GM06990 (cell line): ENCODE measurements around the gene TM7SF2.
"Not testable (repeated sequence)": the region's sequence is repeated elsewhere in the genome, so short reads cannot be mapped to it uniquely, and the experiment has no call there.

Experiments used
- DNase-seq: peaks from one replicate; pipeline ENCODE4 v3.0.0-alpha.2; 2011; ENCODE audit not compliant: insufficient read length; ENCODE audit errors: extremely low read depth
- H3K27me3 ChIP-seq: replicated peaks from 2 replicates; pipeline ENCODE4 v1.6.0; 2011; ENCODE audit warnings: low read length; ENCODE audit not compliant: control insufficient read depth, insufficient read depth
- H3K36me3 ChIP-seq: 2 replicates; pipeline ENCODE4 v1.5.1; 2011; ENCODE audit warnings: low read length; ENCODE audit not compliant: control insufficient read depth, insufficient read depth
- H3K4me3 ChIP-seq: replicated peaks from 2 replicates; pipeline ENCODE4 v1.5.1; 2011; ENCODE audit warnings: low read depth, mild to moderate bottlenecking, control low read depth, low read length
- CTCF ChIP-seq: IDR thresholded peaks from 2 replicates; pipeline ENCODE4 v1.5.1; 2011; ENCODE audit warnings: low read length, control low read depth, mild to moderate bottlenecking, inconsistent platforms; ENCODE audit not compliant: insufficient read depth, poor library complexity, severe bottlenecking

Gene TM7SF2

GRCh38 chr11:65118097-65118837 is 6.6 kb downstream of the TM7SF2 start:
- no peak for TF ChIP-seq CTCF
- H3K4me3 ChIP-seq, result no peak overlapping the region
- no peaks in the 10 kb centered on the region for H3K27me3 ChIP-seq
- H3K36me3 ChIP-seq, result peaks cover 20% of the 10 kb centered on the region
- no peak for DNase-seq

- not testable (repeated sequence) for H3K27me3 ChIP-seq, DNase-seq, H3K4me3 ChIP-seq
- peaks cover 20% of the 10 kb centered on the region for H3K36me3 ChIP-seq
Measured at GRCh38 chr11:65118891-65119669, 7.4 kb downstream of the TM7SF2 start.

GRCh38 chr11:65119670-65119995 is 8.0 kb downstream of the TM7SF2 start:
- Histone ChIP-seq H3K4me3 (no peak overlapping the region), H3K27me3 (no peaks in the 10 kb centered on the region), H3K36me3 (peaks cover 22% of the 10 kb centered on the region)
- no peak for DNase-seq
- TF ChIP-seq CTCF, result no peak

- TF ChIP-seq CTCF, result no peak
- Histone ChIP-seq H3K27me3 (no peaks in the 10 kb centered on the region), H3K4me3 (peak overlapping the region; percentile 92), H3K36me3 (peaks cover 26% of the 10 kb centered on the region)
- no peak for DNase-seq
Measured at GRCh38 chr11:65120831-65121230, 9.2 kb downstream of the TM7SF2 start.

GRCh38 chr11:65121447-65121864 is 9.8 kb downstream of the TM7SF2 start:
- H3K4me3 ChIP-seq, result peak overlapping the region; percentile 92
- TF ChIP-seq CTCF, result no peak
- peaks cover 31% of the 10 kb centered on the region for H3K36me3 ChIP-seq
- H3K27me3 ChIP-seq, result no peaks in the 10 kb centered on the region
- no peak for DNase-seq

- peak; percentile 98 for DNase-seq
- no peaks in the 10 kb centered on the region for H3K27me3 ChIP-seq
Measured at GRCh38 chr11:65121865-65122696, 10.4 kb downstream of the TM7SF2 start, which contains the start of the genes FAU and MRPL49. Gene FAU, minus strand, starts transcription at chr11:65122134. Its CDS starts 321 bp downstream, at chr11:65121813. Gene MRPL49, plus strand, starts transcription at chr11:65122321. Its CDS starts 26 bp downstream, at chr11:65122347.

More at GRCh38 chr11:65121865-65122696, 10.4 kb downstream of the TM7SF2 start, which contains the start of the genes FAU and MRPL49:
- peaks cover 36% of the 10 kb centered on the region for H3K36me3 ChIP-seq
- no peak for TF ChIP-seq CTCF
- peak within 1 kb of the TSS; percentile 92 for H3K4me3 ChIP-seq
